Caki2 (cell line): Measurements from ENCODE around the gene PLA2G7. TPM values are rescaled to one million over a fixed set of nuclear protein-coding genes. Genes with fewer than 3 reads are reported as not detected.
"Not testable (repeated sequence)": the region's sequence is repeated elsewhere in the genome, so short reads cannot be mapped to it uniquely, and the experiment has no call there.

Experiments
- DNase-seq: peaks from one replicate; pipeline ENCODE4 v3.0.0-alpha.2; 2015; ENCODE audit warnings: low read depth
- in situ Hi-C: cut with HindIII; loops from 2 replicates; pipeline ENCODE4 v1.10.0; 2016; ENCODE audit warnings: low sequenced_read_pairs, low pct_unique_long_range_greater_than_20kb, mixed read lengths
- total RNA-seq: library from RNA; depleted of rRNA; stranded (reverse); fragments of >200 nt; shearing (Covaris generic); gene quantifications from 2 replicates; pipeline ENCODE4 v1.2.3, GENCODE V29; 2014; ENCODE audit warnings: low replicate concordance

The PLA2G7 gene
- total RNA-seq, 1 experiment from 2014 or later = 0.44 TPM

GRCh38 chr6:46755865-46756264 lies 20.7 kb upstream of the PLA2G7 start:
- in situ Hi-C loops = no loop called here

GRCh38 chr6:46751658-46752057 lies 16.5 kb upstream of the PLA2G7 start:
- no peak for DNase-seq
- in situ Hi-C loops = no loop called here

More at GRCh38 chr6:46755865-46756264, 20.7 kb upstream of the PLA2G7 start:
- no peak for DNase-seq

GRCh38 chr6:46749731-46750130 lies 14.6 kb upstream of the PLA2G7 start:
- in situ Hi-C loops = no loop called here
- DNase-seq = no peak

- in situ Hi-C loops = no loop called here
- no peak for DNase-seq
These were observed 13.8 kb upstream of the PLA2G7 start for GRCh38 chr6:46748940-46749503.

- in situ Hi-C loops = no loop called here
- DNase-seq = no peak
These were observed 11.5 kb upstream of the PLA2G7 start, which contains the start of gene ANKRD66 for GRCh38 chr6:46746696-46747095. Gene ANKRD66 (plus strand): TSS chr6:46746933. CDS start chr6:46751949, 5,016 bp downstream.

- no peak for DNase-seq
- in situ Hi-C loops = no loop called here
These were observed 10.8 kb upstream of the PLA2G7 start for GRCh38 chr6:46745973-46746372.

GRCh38 chr6:46744159-46744725 lies 9.1 kb upstream of the PLA2G7 start:
- DNase-seq, in situ Hi-C loops: not testable (repeated sequence)

GRCh38 chr6:46743425-46744158 lies 8.4 kb upstream of the PLA2G7 start:
- no peak for DNase-seq
- in situ Hi-C loops = no loop called here

- in situ Hi-C loops = no loop called here
- DNase-seq = no peak
These were observed 6.7 kb upstream of the PLA2G7 start for GRCh38 chr6:46741910-46742309.

GRCh38 chr6:46741482-46741881 lies 6.3 kb upstream of the PLA2G7 start:
- in situ Hi-C loops = no loop called here
- no peak for DNase-seq

- DNase-seq = no peak
- in situ Hi-C loops = no loop called here
These were observed 1.7 kb upstream of the PLA2G7 start for GRCh38 chr6:46736906-46737305.

GRCh38 chr6:46735720-46736031 lies 501 bp upstream of the PLA2G7 start:
- in situ Hi-C loops = no loop called here
- no peak for DNase-seq

GRCh38 chr6:46733341-46733801 lies 1.8 kb downstream of the PLA2G7 start:
- no peak for DNase-seq
- in situ Hi-C loops = no loop called here

GRCh38 chr6:46730921-46731461 lies 4.2 kb downstream of the PLA2G7 start:
- no peak for DNase-seq
- in situ Hi-C loops = no loop called here

- in situ Hi-C loops = no loop called here
These were observed 5.3 kb downstream of the PLA2G7 start for GRCh38 chr6:46729787-46730326.

GRCh38 chr6:46720401-46720800 lies 14.8 kb downstream of the PLA2G7 start:
- in situ Hi-C loops = no loop called here
- DNase-seq = no peak

More at GRCh38 chr6:46729787-46730326, 5.3 kb downstream of the PLA2G7 start:
- DNase-seq = no peak

GRCh38 chr6:46719099-46719498 lies 16.1 kb downstream of the PLA2G7 start:
- in situ Hi-C loops = no loop called here
- peak; percentile 11 for DNase-seq

- in situ Hi-C loops = no loop called here
- no peak for DNase-seq
These were observed 20.0 kb downstream of the PLA2G7 start for GRCh38 chr6:46715141-46715540.

- in situ Hi-C loops = no loop called here
- no peak for DNase-seq
These were observed 23.7 kb downstream of the PLA2G7 start for GRCh38 chr6:46711491-46711890.
